Measurements from ENCODE around the gene ADGRG6.
A peak's percentile ranks its signal among the peaks of the same experiment; 100 is the strongest.

ADGRG6 gene

DNA sequence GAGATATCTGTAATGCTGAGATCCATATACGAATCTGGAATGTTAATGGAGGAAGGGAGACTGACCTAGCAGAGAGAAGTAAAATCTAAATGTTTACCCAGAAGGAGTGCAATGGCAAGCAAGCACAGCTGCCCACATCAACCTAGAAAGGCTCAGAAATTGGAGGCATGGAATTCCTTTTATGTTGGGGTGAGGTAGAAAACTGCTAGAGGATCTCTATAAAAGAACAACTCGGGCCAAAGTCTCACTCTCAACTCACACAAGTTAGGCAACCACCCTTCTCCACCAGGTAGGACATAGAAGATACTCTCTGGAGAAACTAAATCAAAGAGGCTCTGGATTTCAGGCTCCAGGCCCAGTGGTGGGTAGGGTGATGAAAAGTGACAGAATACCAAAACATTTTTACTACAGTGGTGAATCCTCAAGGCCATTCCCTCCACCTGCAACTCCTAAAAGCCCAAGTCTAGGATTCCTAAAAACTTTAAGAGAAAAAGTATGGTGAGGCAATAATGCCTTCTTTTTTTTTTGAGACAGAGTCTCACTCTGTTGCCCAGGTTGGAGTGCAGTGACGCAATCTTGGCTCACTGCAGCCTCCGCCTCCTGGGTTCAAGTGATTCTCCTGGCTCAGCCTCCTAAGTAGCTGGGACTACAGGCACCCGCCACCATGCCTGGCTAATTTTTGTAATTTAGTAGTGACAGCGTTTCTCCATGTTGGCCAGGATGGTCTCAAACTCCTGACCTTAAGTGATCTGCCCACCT, 9.5 kb upstream of the ADGRG6 start:
- DNase-seq = no peak

DNA sequence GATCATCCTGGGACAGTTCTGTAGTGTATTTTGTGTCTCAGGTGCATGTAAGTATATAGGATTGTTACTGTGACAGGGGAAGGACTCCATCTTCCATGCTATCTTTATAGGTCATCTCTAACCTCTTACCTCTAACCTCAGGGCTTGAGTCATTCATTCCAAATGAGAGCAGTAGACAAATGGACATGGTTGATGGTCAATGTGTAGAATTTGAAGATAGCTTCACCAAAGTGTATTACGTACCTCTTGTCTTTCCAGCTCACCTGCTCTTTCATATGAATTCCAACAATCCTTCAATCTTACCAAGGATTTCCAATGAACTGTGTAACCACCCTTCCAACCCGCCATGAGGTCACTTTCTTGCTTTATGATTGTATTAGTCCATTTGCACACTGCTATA, 8.7 kb upstream of the ADGRG6 start:
- DNase-seq = no peak

DNA sequence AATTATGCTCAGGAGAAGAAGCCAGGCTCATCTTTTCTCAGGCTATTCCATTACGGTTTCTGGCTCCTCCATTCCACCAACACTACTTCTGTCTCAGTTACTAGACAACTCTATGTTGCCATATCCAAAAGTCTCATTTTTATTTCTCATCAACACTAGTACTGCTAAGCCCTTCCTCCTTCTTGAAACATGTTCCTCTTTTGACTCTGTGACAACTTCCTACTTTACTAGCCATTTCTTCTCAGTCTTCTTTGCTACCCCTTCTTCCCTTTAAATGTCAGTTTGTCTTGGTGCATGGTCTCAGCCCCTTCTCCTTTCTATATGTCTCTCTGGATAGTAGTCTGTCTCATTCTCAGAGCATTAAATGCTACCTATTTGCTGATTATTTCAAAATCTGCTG, 7.1 kb upstream of the ADGRG6 start:
- no peak for DNase-seq

DNA sequence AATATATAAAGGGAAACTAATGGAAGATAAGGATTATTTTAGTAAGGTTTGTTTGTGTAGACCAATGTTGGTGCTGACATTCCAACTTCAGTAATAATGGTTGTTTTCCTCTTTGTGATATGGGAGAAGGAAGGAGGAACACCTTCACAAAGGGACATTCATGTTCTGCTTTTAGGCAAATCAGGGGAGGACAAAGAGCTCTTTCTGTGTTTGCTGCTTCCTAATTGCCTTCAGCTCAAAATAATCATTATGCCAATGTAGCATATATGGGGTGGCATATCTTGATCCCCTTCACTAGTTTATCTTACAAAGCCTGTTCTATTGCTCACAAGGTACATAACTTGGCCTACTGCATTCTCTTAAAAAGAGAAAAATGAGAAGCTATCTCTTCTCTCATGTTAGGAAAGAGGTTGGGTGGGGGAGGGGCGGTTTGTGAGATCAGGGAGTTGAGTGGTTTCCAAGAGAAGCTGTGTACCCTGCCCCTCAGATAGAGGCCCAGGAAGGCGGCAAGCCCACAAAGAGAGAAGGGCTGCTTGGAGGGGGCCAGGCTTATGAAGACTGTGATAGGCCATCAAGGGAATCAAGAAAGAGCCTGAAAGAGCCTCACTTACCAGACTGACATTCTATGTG, 4.7 kb upstream of the ADGRG6 start:
- no peak for DNase-seq

DNA sequence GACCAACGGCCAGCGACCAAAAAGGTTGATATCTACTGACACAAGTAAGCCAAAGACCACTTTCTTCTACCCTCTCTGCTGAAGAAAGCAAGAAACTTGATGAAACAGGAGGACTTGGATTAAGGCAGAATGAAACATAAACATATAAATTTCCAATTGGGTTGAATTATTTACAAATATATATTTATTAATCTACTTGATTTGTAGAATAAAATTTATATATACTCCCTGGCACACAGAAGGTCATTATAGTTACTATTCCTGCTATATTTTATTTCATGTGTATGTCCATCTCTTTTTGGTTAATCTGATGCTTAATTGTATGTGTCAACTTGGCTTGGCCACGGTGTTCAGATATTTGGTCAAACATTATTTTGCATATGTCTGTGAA, 4.2 kb upstream of the ADGRG6 start:
- no peak for DNase-seq

DNA sequence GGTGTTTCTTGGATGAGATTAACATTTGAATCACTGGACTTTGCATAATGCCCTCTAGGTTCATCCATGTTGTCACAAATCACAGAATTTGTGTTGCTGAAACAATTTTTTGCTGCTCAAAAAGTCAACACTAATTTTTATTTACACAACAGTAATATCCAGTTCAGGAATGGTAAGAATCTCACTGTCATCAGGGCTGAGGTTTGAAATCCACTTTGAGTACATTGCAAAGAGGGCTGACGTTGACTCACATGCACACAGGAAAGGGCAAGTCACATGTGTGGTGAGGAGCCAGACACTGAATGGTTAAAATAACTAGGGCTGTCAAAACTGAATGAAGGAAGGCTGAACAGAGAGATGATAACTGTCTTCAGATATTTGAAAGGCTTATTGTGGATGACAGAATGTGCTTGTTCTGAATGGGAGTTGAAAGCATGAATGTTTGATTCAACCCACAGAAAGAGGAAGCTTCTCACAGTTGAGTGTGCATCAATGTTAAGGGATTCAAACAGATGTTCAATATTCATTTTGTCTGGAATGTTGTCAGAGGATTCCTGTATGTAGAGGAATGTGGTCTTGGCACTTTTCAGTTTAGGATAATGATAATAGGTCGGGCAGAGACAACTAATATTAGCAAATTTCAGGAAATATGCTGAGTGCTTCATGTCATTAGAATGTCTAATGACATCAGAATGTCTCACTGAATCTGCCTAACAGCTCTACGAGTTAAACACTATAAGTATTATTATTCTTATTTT, 3.6 kb upstream of the ADGRG6 start:
- DNase-seq = peak; percentile 1

DNA sequence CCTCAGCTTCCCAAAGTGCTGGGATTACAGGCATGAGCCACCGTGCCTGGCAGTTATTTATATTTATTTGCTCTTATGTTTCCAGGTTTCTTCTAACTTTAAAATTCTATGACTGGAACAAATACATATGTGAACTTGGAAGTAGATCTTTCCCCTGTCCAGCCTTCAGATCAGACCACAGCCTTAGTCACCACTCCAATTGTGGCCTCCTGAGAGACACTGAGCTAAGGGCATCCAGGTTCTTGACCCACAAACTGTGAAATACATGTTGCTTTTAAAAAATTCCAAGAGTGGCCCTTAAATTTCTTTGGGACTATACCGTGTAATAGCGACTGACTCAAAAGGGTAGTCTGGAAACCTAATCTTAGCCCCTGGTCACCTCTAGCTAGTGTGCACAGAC, 1.5 kb upstream of the ADGRG6 start:
- DNase-seq = no peak

DNA sequence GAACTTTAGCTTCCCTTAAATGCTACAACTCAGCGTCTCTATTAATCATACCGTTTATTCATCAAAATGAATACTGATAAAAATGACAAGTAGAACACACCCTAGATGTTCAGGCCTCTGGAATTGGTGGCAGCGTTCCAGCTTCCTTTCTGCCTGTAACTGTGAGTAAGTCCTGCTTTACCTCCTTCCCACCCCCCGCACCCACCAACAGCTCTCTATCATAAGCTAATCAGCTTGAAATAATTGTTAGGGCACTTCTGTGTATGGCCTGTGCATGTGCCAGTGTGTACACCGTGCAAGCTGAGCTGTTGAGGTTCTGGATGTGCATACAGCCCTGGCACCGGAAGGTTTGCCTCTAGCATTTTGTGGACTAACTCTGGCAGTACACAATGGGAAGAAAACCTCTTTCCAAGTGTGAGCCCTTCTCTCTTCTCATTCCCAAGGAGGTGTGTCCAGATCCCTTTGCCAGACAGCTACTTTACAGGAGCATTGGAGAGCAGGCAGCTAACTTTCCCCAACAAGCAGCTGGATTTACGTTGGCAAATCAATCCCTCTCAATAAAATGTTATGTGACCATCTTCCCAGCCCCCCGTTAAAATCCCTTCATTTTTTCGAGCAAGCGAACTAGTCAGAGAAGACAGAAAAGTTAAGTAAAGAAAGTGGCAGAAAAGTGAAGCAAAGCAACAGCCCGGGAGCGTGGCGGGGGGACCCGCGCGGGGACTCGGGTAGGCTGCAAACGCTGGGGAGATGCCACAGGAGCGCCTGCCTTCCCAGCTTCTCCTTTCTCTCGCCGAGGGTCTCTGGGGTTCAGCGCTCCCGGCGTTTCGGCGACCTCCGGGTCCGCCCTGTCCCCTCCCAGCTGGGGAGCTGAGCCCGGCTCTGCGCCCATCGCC, 803 bp upstream of the ADGRG6 start:
- no peak for DNase-seq

DNA sequence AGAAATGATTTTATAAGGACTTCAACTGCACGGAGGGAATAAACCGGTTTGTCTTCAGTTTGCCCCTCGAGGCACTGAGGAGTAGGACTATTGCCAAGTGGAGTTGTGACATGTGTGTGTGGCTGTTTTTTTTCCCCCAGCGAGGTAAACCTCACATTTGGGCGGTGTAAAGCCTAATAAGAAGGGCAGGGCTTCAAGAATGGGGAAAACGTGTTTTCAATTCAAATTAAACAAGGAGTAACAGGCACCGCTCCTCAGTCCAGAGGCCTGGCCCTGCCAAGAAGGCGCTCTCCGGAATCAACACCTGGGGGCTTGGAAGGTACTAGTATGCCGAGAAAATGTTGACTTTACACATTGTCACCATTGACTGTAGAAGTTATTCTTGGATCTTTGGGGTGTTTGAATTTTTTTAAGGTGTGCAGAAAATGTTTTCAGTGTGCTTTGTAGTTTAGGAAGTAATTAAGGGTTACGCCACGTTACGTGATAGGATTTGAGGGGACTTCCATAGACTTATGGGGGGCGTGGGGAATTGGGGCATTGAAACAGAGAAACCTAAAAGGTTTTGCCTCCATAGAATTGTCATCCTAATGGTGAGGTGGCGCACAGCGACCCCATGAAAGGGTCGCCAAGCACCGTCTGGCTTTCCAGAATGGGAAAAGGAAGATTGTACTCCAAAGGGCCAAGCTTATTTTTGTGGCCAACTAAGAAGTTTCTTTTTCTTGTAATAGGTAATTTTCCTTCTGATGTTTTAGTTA, 791 bp downstream of the ADGRG6 start:
- DNase-seq = no peak

DNA sequence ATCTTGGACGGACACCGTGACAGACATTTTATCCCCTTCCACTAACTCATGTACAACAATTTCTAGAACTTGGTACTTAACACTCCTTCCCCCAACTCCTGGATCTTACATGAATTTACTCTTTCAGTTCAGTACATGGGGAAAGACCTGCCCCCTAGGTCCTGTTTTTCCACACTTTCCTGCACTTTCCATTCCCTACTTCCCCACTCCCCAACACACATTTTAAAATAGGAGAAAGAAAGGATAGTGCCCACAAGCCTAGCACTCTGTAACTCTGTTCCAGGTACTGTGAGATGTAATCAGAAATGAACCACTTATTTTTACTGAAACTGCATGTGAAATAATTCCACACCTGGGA, 1.3 kb downstream of the ADGRG6 start:
- DNase-seq = no peak

DNA sequence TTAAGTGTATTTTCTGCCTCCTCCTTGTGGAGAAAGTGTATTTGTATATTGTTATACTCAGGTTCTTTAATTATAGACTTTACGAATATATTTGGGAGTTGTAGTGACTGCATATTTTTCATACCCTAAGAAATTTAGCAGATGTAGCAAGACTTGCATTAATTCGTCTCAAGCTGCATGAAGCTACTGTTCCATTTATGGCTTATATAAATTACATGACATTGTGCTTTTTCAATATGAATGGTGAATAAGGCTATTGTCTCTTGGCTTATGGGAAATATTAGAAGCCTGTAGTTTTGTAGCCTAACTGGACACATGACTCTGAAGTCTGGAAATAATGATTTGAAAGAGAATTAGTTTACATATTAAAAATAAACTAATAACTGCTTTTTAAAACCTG, 2.4 kb downstream of the ADGRG6 start:
- DNase-seq = no peak

DNA sequence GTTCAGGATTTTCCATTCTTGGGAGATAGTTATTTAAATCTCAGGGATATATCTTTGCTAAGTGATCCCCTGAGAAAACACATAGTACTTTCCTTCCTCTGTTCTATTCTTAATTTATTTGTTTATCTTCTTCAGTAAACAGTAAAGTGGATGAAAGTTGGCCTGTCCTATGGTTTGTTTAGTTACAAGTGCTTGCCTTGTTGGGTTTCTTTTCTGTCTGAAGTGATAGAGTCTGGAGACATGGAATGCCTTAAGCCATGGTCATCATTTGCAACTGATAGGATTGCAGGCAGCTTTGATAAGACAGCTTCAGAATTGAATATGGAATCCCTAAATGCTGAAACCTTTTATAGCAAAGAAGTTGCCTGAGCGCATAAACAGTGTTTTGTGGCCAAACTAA, 4.9 kb downstream of the ADGRG6 start:
- DNase-seq = no peak

DNA sequence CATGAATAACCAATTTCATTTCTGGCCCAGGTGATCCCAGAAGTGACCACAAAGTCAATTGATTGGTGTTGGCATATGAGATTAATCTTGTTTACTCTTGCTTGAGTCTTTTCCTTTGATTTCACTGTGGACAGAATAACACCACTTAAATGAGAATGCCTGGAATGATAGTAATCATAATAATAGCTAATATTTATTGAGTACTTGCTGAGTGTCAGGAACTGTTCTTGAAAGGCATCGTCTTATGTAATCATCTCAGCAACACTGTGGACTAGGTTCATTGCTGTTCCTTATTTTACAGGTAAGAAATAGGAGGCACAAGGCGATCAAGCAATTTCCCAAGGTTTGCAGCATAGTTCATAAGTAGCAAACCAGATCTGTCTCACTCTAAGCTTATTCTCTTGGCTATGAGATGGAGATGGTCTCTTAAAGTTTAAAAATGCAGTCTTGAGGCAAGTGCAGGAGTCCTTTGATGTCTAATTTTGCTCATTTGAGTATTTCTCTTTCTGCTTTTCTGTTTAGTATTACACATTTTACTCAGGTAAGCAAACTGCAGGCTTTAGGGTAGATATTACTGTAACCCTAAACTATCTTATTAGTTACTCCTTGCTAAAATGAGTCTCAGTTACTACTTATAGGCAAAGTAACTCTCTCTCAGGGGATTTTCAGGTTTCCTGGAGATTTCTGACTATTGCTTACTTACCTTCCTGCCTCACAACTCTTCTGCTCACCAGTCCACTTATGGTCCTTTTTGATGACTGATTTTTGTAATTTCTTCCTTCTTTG, 6.3 kb downstream of the ADGRG6 start:
- no peak for DNase-seq

DNA sequence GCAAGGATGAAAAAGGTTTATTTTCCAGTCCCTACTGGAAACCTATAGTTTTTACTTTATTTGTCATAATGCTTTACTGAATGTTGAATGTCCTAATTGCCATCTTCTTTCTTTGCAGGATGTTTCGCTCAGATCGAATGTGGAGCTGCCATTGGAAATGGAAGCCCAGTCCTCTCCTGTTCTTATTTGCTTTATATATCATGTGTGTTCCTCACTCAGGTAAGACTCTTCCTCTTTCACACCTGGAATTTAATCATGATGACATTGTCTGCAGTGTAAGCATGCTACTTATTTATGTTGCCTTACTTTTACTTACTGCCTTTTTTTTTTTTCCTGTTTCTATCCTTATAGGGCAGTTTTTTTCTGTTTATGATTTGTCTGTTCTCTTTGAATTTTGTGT, 7.6 kb downstream of the ADGRG6 start:
- DNase-seq = no peak

DNA sequence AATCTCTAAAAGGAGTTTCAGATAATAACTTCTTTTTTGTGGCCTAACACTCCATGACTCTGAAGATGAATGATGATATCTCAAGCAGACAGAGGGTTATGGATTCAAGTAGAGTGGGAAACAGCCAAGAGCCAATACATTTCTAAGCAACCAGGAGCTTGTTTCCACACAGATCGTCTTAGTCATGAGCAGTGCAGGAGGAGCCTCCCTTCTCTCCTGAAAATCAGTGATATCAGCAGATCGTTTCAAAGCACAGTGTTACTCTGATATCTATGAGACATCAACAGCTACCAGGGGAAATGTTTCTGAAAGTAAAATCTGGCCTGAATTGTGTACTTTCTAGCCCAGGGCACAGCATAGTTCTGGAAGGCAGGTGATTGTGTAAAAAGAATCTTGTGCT, 11.5 kb downstream of the ADGRG6 start:
- DNase-seq = no peak

DNA sequence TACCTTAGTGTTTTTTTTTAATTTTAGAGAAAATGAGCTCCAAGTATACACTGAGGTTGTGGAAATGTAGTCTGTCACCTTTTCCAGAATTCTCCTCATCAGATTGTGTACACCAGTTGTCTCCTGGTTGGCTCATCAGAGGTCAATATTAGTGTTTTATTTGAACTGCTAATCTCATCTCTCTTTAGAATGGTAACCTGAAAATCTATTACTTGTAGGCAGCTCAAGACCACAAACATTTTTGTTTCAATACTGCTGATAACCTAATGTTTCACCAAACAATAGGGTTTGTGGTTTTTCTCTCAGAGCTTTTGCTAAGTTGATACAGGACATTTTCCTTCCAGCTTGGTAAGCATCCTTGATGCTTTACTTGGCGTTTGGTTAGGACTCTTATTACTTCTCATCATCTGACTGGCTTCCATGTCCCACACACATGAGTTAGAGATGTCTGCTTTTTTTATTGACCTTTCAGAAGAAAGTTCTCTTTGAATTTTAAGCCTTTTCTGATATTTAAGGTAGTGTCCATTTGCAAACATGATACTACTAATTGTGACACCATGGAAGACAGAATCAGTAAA, 15.1 kb downstream of the ADGRG6 start:
- DNase-seq = no peak

DNA sequence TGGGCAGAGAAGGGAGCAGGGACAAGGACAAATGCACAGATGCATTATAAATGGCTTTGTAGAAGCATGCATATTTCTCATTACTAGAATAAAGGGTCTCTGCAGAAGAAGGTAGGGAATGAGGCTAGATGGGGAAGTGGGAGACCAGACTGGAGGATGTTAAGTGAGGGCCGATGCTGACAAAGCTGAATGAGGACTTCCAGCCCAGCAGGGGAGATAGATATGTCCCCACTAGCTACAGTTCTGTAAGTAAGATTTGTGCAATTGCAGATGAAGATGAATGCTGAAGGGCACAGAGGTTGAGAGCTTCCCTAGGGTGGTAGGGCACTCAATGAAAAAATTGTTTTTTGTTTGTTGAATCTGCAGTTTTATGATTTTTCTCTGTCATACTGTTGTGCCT, 16.9 kb downstream of the ADGRG6 start:
- DNase-seq = no peak

DNA sequence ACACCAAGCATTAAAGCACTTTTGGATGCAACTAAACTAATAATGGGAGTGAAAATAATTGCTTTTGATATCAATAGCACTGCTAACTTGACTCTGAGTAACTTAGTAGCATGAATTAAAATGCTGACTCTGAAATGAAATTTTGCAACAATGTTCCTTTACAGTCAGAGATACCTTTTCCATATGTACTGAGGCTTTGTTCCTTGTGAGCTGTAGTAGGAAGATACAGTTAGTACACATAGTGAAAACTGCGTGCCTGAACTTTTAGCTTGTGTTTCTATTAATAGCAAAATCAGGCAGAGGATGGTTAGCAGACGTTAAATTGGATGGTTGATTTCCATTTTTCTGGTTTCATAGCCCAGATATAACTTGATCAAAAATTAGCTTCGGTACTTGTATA, 18.6 kb downstream of the ADGRG6 start:
- DNase-seq = no peak

DNA sequence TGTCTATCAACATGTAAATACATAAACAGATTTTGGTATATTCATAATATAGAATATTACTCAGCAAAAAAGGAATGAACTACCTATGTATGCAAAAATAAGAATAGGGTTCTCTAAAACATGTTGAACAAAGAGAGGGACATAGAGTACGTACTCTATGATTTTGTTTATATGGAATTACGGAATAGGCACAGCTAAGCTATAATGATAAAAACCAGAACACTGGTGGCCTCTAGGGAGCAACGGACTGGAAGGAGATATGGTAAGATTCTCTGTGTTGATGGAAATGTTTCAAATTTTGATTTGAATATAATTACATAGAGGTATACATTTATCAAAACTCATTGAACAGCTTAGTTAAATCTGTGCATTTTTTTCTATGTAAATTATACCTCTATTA, 19.6 kb downstream of the ADGRG6 start:
- no peak for DNase-seq

DNA sequence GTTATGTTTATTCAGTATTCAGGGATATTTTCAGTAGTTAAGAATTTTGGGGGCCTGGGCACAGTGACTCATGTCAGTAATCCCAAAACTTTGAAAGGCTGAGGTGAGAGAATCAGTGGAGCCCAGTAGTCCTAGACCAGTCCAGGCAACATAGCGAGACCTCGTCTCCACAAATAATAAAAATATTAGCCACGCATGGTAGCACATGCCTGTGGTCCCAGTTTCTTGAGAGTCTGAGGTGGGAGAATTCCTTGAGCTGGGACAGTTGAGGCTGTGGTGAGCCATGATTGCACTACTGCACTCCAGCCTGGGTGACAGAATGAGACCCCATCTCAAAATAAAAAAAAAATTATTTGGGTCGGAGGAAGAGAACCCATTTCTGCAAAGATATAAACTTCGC, 20.3 kb downstream of the ADGRG6 start:
- DNase-seq = no peak

DNA sequence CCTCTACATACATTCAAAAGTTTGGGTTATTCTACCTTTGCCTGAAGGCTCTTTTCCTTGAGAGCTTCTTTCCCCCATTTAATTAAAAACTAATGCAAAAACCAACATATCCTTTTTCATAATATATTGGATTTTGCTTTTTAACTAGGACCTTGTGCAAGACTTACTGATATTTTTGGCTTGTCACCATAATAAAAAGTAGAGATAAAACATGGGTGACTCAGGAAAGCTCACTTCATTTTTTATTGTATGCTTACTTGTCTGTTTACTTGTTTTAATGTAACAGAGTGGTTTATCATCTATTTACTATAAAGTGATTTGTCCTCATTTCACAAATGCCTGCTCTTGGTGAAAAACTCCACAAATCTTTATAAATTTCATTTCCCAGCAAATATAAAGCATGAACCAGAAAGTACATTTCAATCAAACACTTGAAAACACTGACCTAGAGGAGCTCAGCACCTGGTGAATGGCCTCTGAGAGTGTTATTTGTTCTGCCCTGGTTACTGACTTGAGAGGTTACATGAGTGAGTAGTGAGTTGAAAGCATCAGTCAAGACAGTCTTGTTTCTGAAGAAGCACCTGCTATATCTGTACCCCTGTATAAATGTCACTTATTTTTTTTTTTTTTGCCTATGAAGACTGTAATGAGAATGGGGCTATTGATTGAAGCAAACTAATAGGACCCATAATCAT, 20.8 kb downstream of the ADGRG6 start:
- DNase-seq = no peak

Data from retina (tissue), 1 donor.